Fibroblast of the aortic adventitia (primary cell): ENCODE measurements around the gene ADCY2. TPM values are rescaled to one million over a fixed set of nuclear protein-coding genes. Genes with fewer than 3 reads are reported as not detected.

ENCODE experiments used
- DNase-seq: peaks from one replicate; pipeline ENCODE4 v3.0.0-alpha.2; 2010; ENCODE audit warnings: low read depth
- H3K4me3 ChIP-seq: 2 replicates; pipeline ENCODE4 v1.5.1; 2011; ENCODE audit warnings: low read depth, mild to moderate bottlenecking, control low read depth, low read length, moderate library complexity
- CTCF ChIP-seq: IDR thresholded peaks from 2 replicates; pipeline ENCODE4 v1.5.1; 2011; ENCODE audit warnings: mild to moderate bottlenecking, low read length, control low read depth, inconsistent platforms; ENCODE audit not compliant: insufficient read depth
- total RNA-seq: library from RNA; depleted of rRNA; stranded (reverse); fragments of >200 nt; gene quantifications from 2 replicates; pipeline ENCODE4 v1.2.3, GENCODE V29; 2012; ENCODE audit warnings: low replicate concordance

Gene ADCY2
- total RNA-seq, 1 donor: 0.09 TPM

- no peak for DNase-seq
- TF ChIP-seq CTCF: no peak
- H3K4me3 ChIP-seq: no peak overlapping the region
These were observed 283.7 kb downstream of the ADCY2 start for GRCh38 chr5:7679663-7680062.

GRCh38 chr5:7680260-7680659 is 284.3 kb downstream of the ADCY2 start:
- DNase-seq: no peak
- TF ChIP-seq CTCF: no peak
- no peak overlapping the region for H3K4me3 ChIP-seq

- no peak for DNase-seq
- H3K4me3 ChIP-seq: no peak overlapping the region
- TF ChIP-seq CTCF: no peak
These were observed 286.4 kb downstream of the ADCY2 start for GRCh38 chr5:7682379-7682778.

- DNase-seq: no peak
- TF ChIP-seq CTCF: no peak
- H3K4me3 ChIP-seq: no peak overlapping the region
These were observed 287.8 kb downstream of the ADCY2 start for GRCh38 chr5:7683753-7684152.

GRCh38 chr5:7684826-7685225 is 288.9 kb downstream of the ADCY2 start:
- no peak overlapping the region for H3K4me3 ChIP-seq
- no peak for TF ChIP-seq CTCF
- DNase-seq: no peak

GRCh38 chr5:7686794-7687193 is 290.9 kb downstream of the ADCY2 start:
- H3K4me3 ChIP-seq: no peak overlapping the region
- no peak for DNase-seq
- TF ChIP-seq CTCF: no peak

GRCh38 chr5:7690557-7690956 is 294.6 kb downstream of the ADCY2 start:
- H3K4me3 ChIP-seq: no peak overlapping the region
- TF ChIP-seq CTCF: no peak
- DNase-seq: no peak
